HCT116 (cell line): ENCODE measurements around the gene CD84. TPM values are rescaled to one million over a fixed set of nuclear protein-coding genes. Genes with fewer than 3 reads are reported as not detected.

Source experiments
- ATAC-seq: fragments of 200-7000 bp; cut with Tn5 transposase; 2 replicates; pipeline ENCODE4 v1.9.1; 2020; ENCODE audit warnings: mild to moderate bottlenecking, moderate library complexity
- BruUV-seq: library from RNA; stranded (reverse); fragments of 400-500 nt; replicated peaks from 2 replicates; lab custom pipeline; 2021; lab: Mats Ljungman, UMichigan
- CTCF ChIA-PET: fragments of 300-600 bp; sonication (Branson Sonifier 250); formaldehyde crosslinking; loops from one replicate; lab custom pipeline; 2021; ENCODE audit warnings: antibody characterized with exemption; lab: Charles Lee
- POLR2A ChIA-PET: fragments of 300-600, 350-600 bp; sonication (Branson Sonifier 250); formaldehyde crosslinking; loops from one replicate; lab custom pipeline; 2021; ENCODE audit warnings: antibody characterized with exemption; lab: Charles Lee
- RAD21 ChIA-PET, 2 experiments: fragments of 300-600 bp; sonication (Branson Sonifier 250); formaldehyde crosslinking; loops; one replicate each; lab custom pipeline; 2023; ENCODE audit warnings: low total read pairs in 2 of 2; ENCODE audit not compliant: uncharacterized antibody in 2 of 2, unreplicated experiment in 2 of 2, low non-redundant PET in 1 of 2; lab: Charles Lee
- DNase-seq: peaks from one replicate; pipeline ENCODE4 v3.0.0-alpha.2; 2010; ENCODE audit warnings: low read depth, low spot score
- H2AFZ ChIP-seq: fragments of 200-600 bp; shearing (Covaris generic), sonication (generic); 2 replicates; pipeline ENCODE4 v1.6.1; 2017; ENCODE audit warnings: low read depth, mixed run types, mixed read lengths, antibody characterized with exemption, low read length; ENCODE audit not compliant: poor library complexity, severe bottlenecking
- H3K27ac ChIP-seq: 2 replicates; pipeline ENCODE4 v1.5.1; 2012; ENCODE audit warnings: low read depth, low read length
- H3K27me3 ChIP-seq: fragments of 200-600 bp; sonication (generic); 2 replicates; pipeline ENCODE4 v1.6.1; 2016; ENCODE audit warnings: mixed run types, low read length, mixed read lengths; ENCODE audit not compliant: insufficient read depth
- H3K36me3 ChIP-seq, 2 experiments: fragments of 200-500 bp in 1 of 2; fragments of 200-600 bp in 1 of 2; sonication (Bioruptor generic) in 1 of 2; sonication (generic) in 1 of 2; 2 replicates each; pipeline versions ENCODE4 v1.5.1 to v1.6.1; 2014 to 2016; ENCODE audit warnings: low read length in 2 of 2, inconsistent platforms in 1 of 2, mixed read lengths in 1 of 2, mixed run types in 1 of 2; ENCODE audit not compliant: insufficient read depth in 2 of 2, control insufficient read depth in 1 of 2
- H3K4me1 ChIP-seq, 2 experiments: fragments of 200-600 bp in 1 of 2; sonication (generic) in 1 of 2; 2 replicates each; pipeline versions ENCODE4 v1.5.1 to v1.6.1; 2012 to 2017; ENCODE audit warnings: low read length in 2 of 2, inconsistent platforms in 1 of 2, mild to moderate bottlenecking in 1 of 2, mixed read lengths in 1 of 2, mixed run types in 1 of 2, moderate library complexity in 1 of 2; ENCODE audit not compliant: insufficient read depth in 2 of 2, control insufficient read depth in 1 of 2
- H3K4me2 ChIP-seq: fragments of 200-600 bp; sonication (generic); 2 replicates; pipeline ENCODE4 v1.6.1; 2017; ENCODE audit warnings: mixed run types, low read length, mixed read lengths
- H3K4me3 ChIP-seq, 2 experiments: fragments of 200-600 bp in 1 of 2; sonication (generic) in 1 of 2; replicated peaks in 1 of 2; 2 replicates each; pipeline ENCODE4 v1.5.1; 2011 to 2016; ENCODE audit warnings: low read length in 2 of 2, control low read depth in 1 of 2, low read depth in 1 of 2, mild to moderate bottlenecking in 1 of 2, mixed read lengths in 1 of 2, mixed run types in 1 of 2
- H3K79me2 ChIP-seq: fragments of 200-600 bp; sonication (generic); 2 replicates; pipeline ENCODE4 v1.6.1; 2017; ENCODE audit warnings: mild to moderate bottlenecking, mixed run types, low read length, moderate library complexity, mixed read lengths; ENCODE audit not compliant: insufficient read depth
- H3K9ac ChIP-seq: fragments of 200-600 bp; sonication (generic); 2 replicates; pipeline ENCODE4 v1.6.1; 2016; ENCODE audit warnings: low read length, mixed read lengths
- H3K9me2 ChIP-seq: fragments of 200-600 bp; sonication (generic), shearing (Covaris generic); 2 replicates; pipeline ENCODE4 v1.6.1; 2017; ENCODE audit warnings: mixed run types, mild to moderate bottlenecking, moderate library complexity; ENCODE audit not compliant: insufficient read depth
- H3K9me3 ChIP-seq, 2 experiments: fragments of 200-500 bp in 1 of 2; fragments of 200-600 bp in 1 of 2; sonication (Bioruptor generic) in 1 of 2; sonication (generic) in 1 of 2; 2 replicates each; pipeline ENCODE4 v1.6.1; 2014 to 2017; ENCODE audit warnings: low read length in 2 of 2, mixed read lengths in 2 of 2, inconsistent platforms in 1 of 2, low read depth in 1 of 2, mild to moderate bottlenecking in 1 of 2, mixed run types in 1 of 2, moderate library complexity in 1 of 2; ENCODE audit not compliant: control insufficient read depth in 1 of 2, insufficient read depth in 1 of 2
- H4K20me1 ChIP-seq: fragments of 200-600 bp; sonication (generic), shearing (Covaris generic); 2 replicates; pipeline ENCODE4 v1.6.1; 2017; ENCODE audit warnings: mixed run types, mild to moderate bottlenecking, moderate library complexity; ENCODE audit not compliant: insufficient read depth
- CBX3 ChIP-seq: IDR thresholded peaks from 2 replicates; pipeline ENCODE4 v1.6.1; 2012; ENCODE audit warnings: low read depth
- EGR1 ChIP-seq: IDR thresholded peaks from 2 replicates; pipeline ENCODE4 v1.6.1; 2012; ENCODE audit warnings: low read depth
- ELF1 ChIP-seq: IDR thresholded peaks from 2 replicates; pipeline ENCODE4 v1.6.1; 2012; ENCODE audit warnings: low read depth, borderline replicate concordance
- EZH2 ChIP-seq: fragments of 200-600 bp; sonication (generic); IDR thresholded peaks from 2 replicates; pipeline ENCODE4 v1.6.1; 2017; ENCODE audit warnings: antibody characterized with exemption, mixed run types
- EZH2phosphoT487 ChIP-seq: fragments of 200-600 bp; IDR thresholded peaks from 2 replicates; pipeline ENCODE4 v1.6.1; 2018; ENCODE audit warnings: antibody characterized with exemption, borderline replicate concordance
- JUND ChIP-seq: IDR thresholded peaks from 2 replicates; pipeline ENCODE4 v1.6.1; 2012
- POLR2A ChIP-seq: IDR thresholded peaks from 2 replicates; pipeline ENCODE4 v1.7.0; 2011; ENCODE audit warnings: borderline replicate concordance; ENCODE audit not compliant: insufficient read depth, insufficient read length; ENCODE audit errors: extremely low read depth
- POLR2AphosphoS5 ChIP-seq: IDR thresholded peaks from 2 replicates; pipeline ENCODE4 v1.6.1; 2011; ENCODE audit warnings: mild to moderate bottlenecking, low read depth, low read length, moderate library complexity
- RAD21 ChIP-seq: IDR thresholded peaks from 2 replicates; pipeline ENCODE4 v1.6.1; 2012; ENCODE audit warnings: low read depth, mild to moderate bottlenecking
- SIN3A ChIP-seq: IDR thresholded peaks from 2 replicates; pipeline ENCODE4 v1.6.1; 2012; ENCODE audit warnings: low read depth
- SRF ChIP-seq: IDR thresholded peaks from 2 replicates; pipeline ENCODE4 v1.6.1; 2012; ENCODE audit warnings: low read depth
- TCF7L2 ChIP-seq: IDR thresholded peaks from 2 replicates; pipeline ENCODE4 v1.7.0; 2011; ENCODE audit warnings: borderline replicate concordance, inconsistent platforms; ENCODE audit not compliant: insufficient read depth, insufficient read length; ENCODE audit errors: extremely low read depth
- YY1 ChIP-seq: IDR thresholded peaks from 2 replicates; pipeline ENCODE4 v1.6.1; 2011; ENCODE audit warnings: low read length, low read depth, moderate library complexity, mild to moderate bottlenecking; ENCODE audit not compliant: insufficient replicate concordance; ENCODE audit errors: extremely low read depth
- ZFX ChIP-seq: fragments of 450-650 bp; IDR thresholded peaks from 2 replicates; pipeline ENCODE4 v1.6.1; 2017
- ZNF274 ChIP-seq: fragments of 200-500 bp; sonication (Bioruptor generic); IDR thresholded peaks from 2 replicates; pipeline ENCODE4 v1.6.1; 2014; ENCODE audit warnings: mild to moderate bottlenecking, low read depth, low read length, inconsistent platforms
- intact Hi-C: fragments of 100-400 bp; cut with micrococcal nuclease; formaldehyde crosslinking; loops from 2 replicates; pipeline ENCODE4 v1.10.0; 2022
- total RNA-seq: library from RNA; stranded (reverse); gene quantifications from one replicate; pipeline ENCODE4 v1.2.1, GENCODE V29; 2021; ENCODE audit not compliant: unreplicated experiment
- TF ChIP-seq, protein P1 (sequence below): IDR thresholded peaks from 2 replicates; pipeline ENCODE4 v1.6.1; 2012
- TF ChIP-seq, protein P2 (sequence below): IDR thresholded peaks from 2 replicates; pipeline ENCODE4 v1.6.1; 2011; ENCODE audit warnings: mild to moderate bottlenecking, low read length, moderate library complexity; ENCODE audit not compliant: insufficient replicate concordance; ENCODE audit errors: extremely low read depth
- TF ChIP-seq, protein P3 (sequence below), 3 experiments: fragments of 200-600 bp in 1 of 3; sonication (generic) in 1 of 3; IDR thresholded peaks in 2 of 3; conservative IDR thresholded peaks in 1 of 3; 2 replicates each; pipeline ENCODE4 v1.5.1; 2012 to 2017; ENCODE audit warnings: low read depth in 2 of 3, low read length in 2 of 3, antibody characterized with exemption in 1 of 3, borderline replicate concordance in 1 of 3, control low read depth in 1 of 3, mild to moderate bottlenecking in 1 of 3, mixed read lengths in 1 of 3, mixed run types in 1 of 3, moderate library complexity in 1 of 3; ENCODE audit not compliant: insufficient read depth in 1 of 3

Gene CD84
- total RNA-seq, 1 experiment from 2014 or later = 0.02 TPM

DNA sequence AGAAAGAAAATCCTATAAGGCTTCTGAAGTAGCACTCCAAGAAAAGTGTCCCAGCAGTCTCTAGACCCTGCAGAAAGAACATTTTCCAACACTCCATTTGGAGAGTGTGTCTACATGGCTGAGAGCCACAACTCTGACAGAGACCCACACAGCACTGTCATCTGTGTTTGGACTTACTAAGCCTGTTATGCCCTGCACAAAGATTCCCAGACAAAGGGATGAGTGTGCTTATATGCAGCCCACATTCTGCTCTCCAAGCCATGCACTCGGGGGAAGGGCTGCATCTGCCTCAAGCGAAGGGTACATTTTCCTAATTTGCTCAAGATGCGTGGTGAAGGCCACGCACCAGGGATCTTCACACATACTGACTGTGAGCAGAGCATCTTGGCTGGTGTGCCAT is 31.9 kb downstream of the CD84 start:
- H3K27me3 ChIP-seq = no peaks in the 10 kb centered on the region
- no peak overlapping the region for H3K4me3 ChIP-seq
- no peaks in the 10 kb centered on the region for H3K4me1 ChIP-seq
- POLR2A ChIA-PET = no interaction called here
- BruUV-seq = no TSS peak
- no peaks in the 10 kb centered on the region for H3K36me3 ChIP-seq
- no peak overlapping the region for H3K27ac ChIP-seq
- CTCF ChIA-PET = no interaction called here
- H3K9me2 ChIP-seq = no peaks in the 10 kb centered on the region
- H4K20me1 ChIP-seq = no peaks in the 10 kb centered on the region
- DNase-seq (no peak), ATAC-seq (no peak)
- TF ChIP-seq ZFX (no peak), CBX3 (no peak), YY1 (no peak), EGR1 (no peak), ZNF274 (no peak), ELF1 (no peak), POLR2AphosphoS5 (no peak), EZH2phosphoT487 (no peak), JUND (no peak), TCF7L2 (no peak), EZH2 (no peak), SIN3A (no peak), SRF (no peak), POLR2A (no peak), RAD21 (no peak)
- TF ChIP-seq, protein P1, sequence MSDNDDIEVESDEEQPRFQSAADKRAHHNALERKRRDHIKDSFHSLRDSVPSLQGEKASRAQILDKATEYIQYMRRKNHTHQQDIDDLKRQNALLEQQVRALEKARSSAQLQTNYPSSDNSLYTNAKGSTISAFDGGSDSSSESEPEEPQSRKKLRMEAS = no peak
- TF ChIP-seq, protein P2, sequence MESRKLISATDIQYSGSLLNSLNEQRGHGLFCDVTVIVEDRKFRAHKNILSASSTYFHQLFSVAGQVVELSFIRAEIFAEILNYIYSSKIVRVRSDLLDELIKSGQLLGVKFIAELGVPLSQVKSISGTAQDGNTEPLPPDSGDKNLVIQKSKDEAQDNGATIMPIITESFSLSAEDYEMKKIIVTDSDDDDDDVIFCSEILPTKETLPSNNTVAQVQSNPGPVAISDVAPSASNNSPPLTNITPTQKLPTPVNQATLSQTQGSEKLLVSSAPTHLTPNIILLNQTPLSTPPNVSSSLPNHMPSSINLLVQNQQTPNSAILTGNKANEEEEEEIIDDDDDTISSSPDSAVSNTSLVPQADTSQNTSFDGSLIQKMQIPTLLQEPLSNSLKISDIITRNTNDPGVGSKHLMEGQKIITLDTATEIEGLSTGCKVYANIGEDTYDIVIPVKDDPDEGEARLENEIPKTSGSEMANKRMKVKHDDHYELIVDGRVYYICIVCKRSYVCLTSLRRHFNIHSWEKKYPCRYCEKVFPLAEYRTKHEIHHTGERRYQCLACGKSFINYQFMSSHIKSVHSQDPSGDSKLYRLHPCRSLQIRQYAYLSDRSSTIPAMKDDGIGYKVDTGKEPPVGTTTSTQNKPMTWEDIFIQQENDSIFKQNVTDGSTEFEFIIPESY = no peak
- TF ChIP-seq, protein P3, sequence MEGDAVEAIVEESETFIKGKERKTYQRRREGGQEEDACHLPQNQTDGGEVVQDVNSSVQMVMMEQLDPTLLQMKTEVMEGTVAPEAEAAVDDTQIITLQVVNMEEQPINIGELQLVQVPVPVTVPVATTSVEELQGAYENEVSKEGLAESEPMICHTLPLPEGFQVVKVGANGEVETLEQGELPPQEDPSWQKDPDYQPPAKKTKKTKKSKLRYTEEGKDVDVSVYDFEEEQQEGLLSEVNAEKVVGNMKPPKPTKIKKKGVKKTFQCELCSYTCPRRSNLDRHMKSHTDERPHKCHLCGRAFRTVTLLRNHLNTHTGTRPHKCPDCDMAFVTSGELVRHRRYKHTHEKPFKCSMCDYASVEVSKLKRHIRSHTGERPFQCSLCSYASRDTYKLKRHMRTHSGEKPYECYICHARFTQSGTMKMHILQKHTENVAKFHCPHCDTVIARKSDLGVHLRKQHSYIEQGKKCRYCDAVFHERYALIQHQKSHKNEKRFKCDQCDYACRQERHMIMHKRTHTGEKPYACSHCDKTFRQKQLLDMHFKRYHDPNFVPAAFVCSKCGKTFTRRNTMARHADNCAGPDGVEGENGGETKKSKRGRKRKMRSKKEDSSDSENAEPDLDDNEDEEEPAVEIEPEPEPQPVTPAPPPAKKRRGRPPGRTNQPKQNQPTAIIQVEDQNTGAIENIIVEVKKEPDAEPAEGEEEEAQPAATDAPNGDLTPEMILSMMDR (IDR thresholded peaks at IDR 0.05 in 2 of 3, conservative IDR thresholded peaks at IDR 0.05 in 1 of 3; ENCODE audit: borderline replicate concordance in 1 of 3, insufficient read depth in 1 of 3, low read depth in 2 of 3, low read length in 2 of 3) = no peak
- H3K9ac ChIP-seq = no peak overlapping the region
- RAD21 ChIA-PET = no interaction called here
- H2AFZ ChIP-seq = no peak overlapping the region
- no peaks in the 10 kb centered on the region for H3K9me3 ChIP-seq
- H3K4me2 ChIP-seq = no peak overlapping the region
- intact Hi-C loops = no loop called here
- H3K79me2 ChIP-seq = no peaks in the 10 kb centered on the region
